Chondrocyte (in vitro differentiated cells): Measurements from ENCODE around the gene PTPN4. TPM values are rescaled to one million over a fixed set of nuclear protein-coding genes. Genes with fewer than 3 reads are reported as not detected.
A peak's percentile ranks its signal among the peaks of the same experiment; 100 is the strongest.

Experiments
- DNase-seq: peaks from one replicate; pipeline ENCODE4 v3.0.0; 2021; ENCODE audit warnings: mixed read lengths, low spot score
- H3K27ac Mint-ChIP-seq: one replicate; pipeline ENCODE4 v1.8.0; 2021; ENCODE audit warnings: mild to moderate bottlenecking, moderate library complexity, mixed read lengths; ENCODE audit not compliant: unreplicated experiment
- H3K27me3 Mint-ChIP-seq: 2 replicates; pipeline ENCODE4 v1.8.0; 2021; ENCODE audit warnings: low read depth, mixed read lengths
- H3K36me3 Mint-ChIP-seq: 2 replicates; pipeline ENCODE4 v1.8.0; 2021; ENCODE audit warnings: low read depth, mixed read lengths
- H3K4me1 Mint-ChIP-seq: 2 replicates; pipeline ENCODE4 v1.8.0; 2021; ENCODE audit warnings: low read depth, mild to moderate bottlenecking, mixed read lengths
- H3K4me3 Mint-ChIP-seq: one replicate; pipeline ENCODE4 v1.8.0; 2021; ENCODE audit warnings: mild to moderate bottlenecking, moderate library complexity, mixed read lengths; ENCODE audit not compliant: unreplicated experiment
- H3K9me3 Mint-ChIP-seq: 2 replicates; pipeline ENCODE4 v1.8.0; 2021; ENCODE audit warnings: low read depth, mixed read lengths
- CTCF ChIP-seq: fragments of 200-600 bp; sonication (generic); IDR thresholded peaks from 2 replicates; pipeline ENCODE4 v1.5.0; 2021; ENCODE audit warnings: antibody characterized with exemption, mild to moderate bottlenecking, moderate library complexity
- total RNA-seq: library from RNA; stranded (reverse); gene quantifications from 3 replicates; pipeline ENCODE4 v1.2.1, GENCODE V29; 2021

Gene PTPN4
- total RNA-seq, 1 donor from 2014 or later = 24.2 TPM

- no peak for TF ChIP-seq CTCF
- no peaks in the 10 kb centered on the region for H3K27me3 Mint-ChIP-seq
- no peaks in the 10 kb centered on the region for H3K36me3 Mint-ChIP-seq
- no peaks in the 10 kb centered on the region for H3K9me3 Mint-ChIP-seq
- peaks cover 16% of the 10 kb centered on the region for H3K4me1 Mint-ChIP-seq
- peak within 1 kb of the TSS; percentile 76 for H3K27ac Mint-ChIP-seq
- H3K4me3 Mint-ChIP-seq = peak within 1 kb of the TSS; percentile 83
- DNase-seq = peak; percentile 95
Observed at GRCh38 chr2:120012771-120013596, 253.3 kb downstream of the PTPN4 start, which contains the start of gene EPB41L5. Gene EPB41L5 (plus strand): TSS chr2:120013077. CDS start chr2:120019085, 6,008 bp downstream.

DNA sequence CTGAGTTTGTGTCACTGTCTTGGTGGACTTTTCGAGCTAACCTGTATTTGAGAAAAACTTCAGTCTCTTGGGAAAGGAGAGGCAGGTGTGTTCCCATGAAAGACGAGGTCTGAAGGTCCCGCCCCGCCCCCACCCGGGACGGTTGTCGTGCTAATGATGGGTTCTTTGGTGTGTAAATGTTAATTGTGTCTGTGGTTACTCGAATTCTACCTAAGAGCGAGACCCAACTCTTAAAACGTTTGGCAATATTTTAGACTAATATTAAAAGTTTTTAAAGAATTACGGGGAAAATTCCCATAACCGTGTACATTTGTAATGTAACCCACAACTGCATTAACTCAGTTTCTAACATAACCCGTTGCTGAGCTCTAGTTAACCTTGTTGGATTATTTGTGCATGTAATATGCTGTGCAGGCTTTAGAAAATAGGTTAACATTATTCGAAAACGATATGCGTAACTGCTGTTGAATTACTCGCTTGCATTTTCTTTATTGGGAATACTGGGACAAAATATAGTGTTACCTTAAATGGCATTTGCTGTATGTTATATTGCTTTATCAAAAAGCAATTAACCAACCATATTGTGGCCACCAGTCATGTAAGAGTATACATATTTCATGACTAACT, 254.0 kb downstream of the PTPN4 start:
- DNase-seq = no peak
- Mint-ChIP-seq H3K27me3 (no peaks in the 10 kb centered on the region), H3K4me1 (peaks cover 16% of the 10 kb centered on the region), H3K27ac (peak overlapping the region; percentile 47), H3K36me3 (no peaks in the 10 kb centered on the region), H3K9me3 (no peaks in the 10 kb centered on the region), H3K4me3 (peak overlapping the region; percentile 83)
- no peak for TF ChIP-seq CTCF

GRCh38 chr2:120014226-120014980, 254.7 kb downstream of the PTPN4 start:
- Mint-ChIP-seq H3K4me3 (peak overlapping the region; percentile 83), H3K36me3 (no peaks in the 10 kb centered on the region), H3K9me3 (no peaks in the 10 kb centered on the region), H3K27me3 (no peaks in the 10 kb centered on the region), H3K4me1 (peaks cover 16% of the 10 kb centered on the region), H3K27ac (no peak overlapping the region)
- DNase-seq = no peak
- no peak for TF ChIP-seq CTCF

DNA sequence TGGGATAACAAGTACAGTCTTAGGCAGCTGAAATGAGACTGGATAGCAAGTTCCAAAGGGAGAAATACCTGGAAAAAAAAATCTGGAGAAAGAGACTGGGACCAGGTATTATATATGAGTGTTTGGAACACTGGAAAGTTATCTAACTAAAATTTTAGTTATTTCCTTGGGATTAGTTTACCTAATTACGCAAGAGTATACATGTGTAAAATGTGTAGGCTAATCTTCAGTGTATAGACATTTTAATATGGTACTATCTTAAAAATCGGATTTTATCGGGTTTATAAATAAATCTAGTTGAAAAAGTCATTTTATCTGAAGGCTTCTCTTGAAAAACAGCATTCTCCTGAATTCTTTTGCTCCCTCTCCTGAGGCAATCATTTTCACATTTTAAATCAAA, 257.1 kb downstream of the PTPN4 start:
- H3K9me3 Mint-ChIP-seq = no peaks in the 10 kb centered on the region
- no peak overlapping the region for H3K27ac Mint-ChIP-seq
- TF ChIP-seq CTCF = no peak
- no peak for DNase-seq
- H3K4me1 Mint-ChIP-seq = peaks cover 21% of the 10 kb centered on the region
- no peaks in the 10 kb centered on the region for H3K27me3 Mint-ChIP-seq
- no peaks in the 10 kb centered on the region for H3K36me3 Mint-ChIP-seq
- no peak overlapping the region for H3K4me3 Mint-ChIP-seq

- Mint-ChIP-seq H3K27me3 (no peaks in the 10 kb centered on the region), H3K4me3 (no peak overlapping the region), H3K27ac (no peak overlapping the region), H3K9me3 (no peaks in the 10 kb centered on the region), H3K36me3 (no peaks in the 10 kb centered on the region), H3K4me1 (peaks cover 19% of the 10 kb centered on the region)
- no peak for TF ChIP-seq CTCF
- no peak for DNase-seq
Observed at GRCh38 chr2:120017201-120017600, 257.5 kb downstream of the PTPN4 start.
